ENCODE measurements around the gene FCER1G.

FCER1G gene

DNA sequence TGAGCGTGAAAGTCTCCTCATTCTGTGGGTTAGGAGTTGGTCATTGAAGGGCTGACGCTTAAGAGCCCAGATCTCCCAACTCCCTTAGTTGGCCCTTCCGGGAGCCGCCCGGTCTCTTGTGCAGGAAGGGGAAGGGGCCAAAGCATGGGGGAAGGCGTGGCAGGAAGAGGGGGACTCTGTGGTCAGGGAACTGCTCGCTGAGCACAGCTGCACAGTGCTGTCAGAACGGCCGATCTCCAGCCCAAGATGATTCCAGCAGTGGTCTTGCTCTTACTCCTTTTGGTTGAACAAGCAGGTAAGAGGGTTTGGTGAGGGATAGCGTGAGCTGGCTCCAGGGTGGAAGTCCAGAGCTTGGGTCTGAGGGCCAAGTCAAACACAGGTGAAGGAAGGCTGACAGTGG is at the start of gene FCER1G:
Gene FCER1G, plus strand, starts transcription at position 220 of the 400 bp plus-strand sequence. Its CDS starts 27 bp downstream, at position 247.
- TF ChIP-seq, protein P1, sequence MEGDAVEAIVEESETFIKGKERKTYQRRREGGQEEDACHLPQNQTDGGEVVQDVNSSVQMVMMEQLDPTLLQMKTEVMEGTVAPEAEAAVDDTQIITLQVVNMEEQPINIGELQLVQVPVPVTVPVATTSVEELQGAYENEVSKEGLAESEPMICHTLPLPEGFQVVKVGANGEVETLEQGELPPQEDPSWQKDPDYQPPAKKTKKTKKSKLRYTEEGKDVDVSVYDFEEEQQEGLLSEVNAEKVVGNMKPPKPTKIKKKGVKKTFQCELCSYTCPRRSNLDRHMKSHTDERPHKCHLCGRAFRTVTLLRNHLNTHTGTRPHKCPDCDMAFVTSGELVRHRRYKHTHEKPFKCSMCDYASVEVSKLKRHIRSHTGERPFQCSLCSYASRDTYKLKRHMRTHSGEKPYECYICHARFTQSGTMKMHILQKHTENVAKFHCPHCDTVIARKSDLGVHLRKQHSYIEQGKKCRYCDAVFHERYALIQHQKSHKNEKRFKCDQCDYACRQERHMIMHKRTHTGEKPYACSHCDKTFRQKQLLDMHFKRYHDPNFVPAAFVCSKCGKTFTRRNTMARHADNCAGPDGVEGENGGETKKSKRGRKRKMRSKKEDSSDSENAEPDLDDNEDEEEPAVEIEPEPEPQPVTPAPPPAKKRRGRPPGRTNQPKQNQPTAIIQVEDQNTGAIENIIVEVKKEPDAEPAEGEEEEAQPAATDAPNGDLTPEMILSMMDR (IDR thresholded peaks at IDR 0.05) = no peak

DNA sequence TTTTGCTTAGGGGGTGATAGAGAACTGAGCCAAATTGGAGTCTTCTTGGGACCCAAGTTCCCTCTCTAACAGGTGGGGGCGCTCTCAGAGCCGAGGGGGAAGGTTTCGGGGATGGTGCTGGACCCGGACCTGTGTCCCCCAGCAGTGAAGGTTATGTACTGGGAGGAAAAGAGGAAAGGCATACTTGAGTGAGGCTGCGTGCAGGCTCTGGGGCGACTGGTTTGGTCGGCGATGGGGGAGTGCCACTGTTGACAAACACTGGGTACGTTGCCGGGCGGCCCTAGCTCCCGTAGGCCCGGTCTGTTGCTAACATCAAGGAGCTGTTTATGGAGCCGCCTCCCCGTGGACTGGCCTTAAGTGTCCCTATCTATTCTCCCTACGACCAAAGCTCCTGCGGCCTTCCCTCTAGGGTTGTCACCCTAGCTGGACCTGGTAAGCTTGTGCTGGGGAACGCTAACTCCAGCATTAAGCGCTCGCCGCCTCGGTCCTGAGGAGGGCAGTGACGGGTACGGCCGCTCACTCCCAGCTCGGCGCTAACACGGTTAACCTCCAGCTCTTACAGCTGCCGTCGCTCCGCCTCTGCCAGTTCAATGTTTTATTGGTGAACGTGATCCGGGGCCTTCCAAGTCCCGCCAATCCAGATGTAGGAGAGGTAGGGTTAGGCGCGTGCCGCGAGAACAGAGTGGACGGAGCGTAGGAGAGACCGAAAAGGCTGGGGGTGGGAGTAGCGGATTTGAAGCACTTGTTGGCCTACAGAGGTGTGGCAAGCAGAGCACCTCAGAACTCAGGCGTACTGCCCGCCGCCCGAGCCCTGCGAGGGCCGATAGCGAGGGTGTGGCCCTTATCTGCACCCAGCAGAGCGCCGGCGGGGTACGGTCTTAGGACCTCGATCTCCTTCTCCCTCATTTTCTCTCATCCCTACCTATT is 49.1 kb upstream of the FCER1G start, which contains the start of gene PPOX:
Gene PPOX, plus strand, starts transcription at position 685 of the 927 bp plus-strand sequence. CDS start 422 bp downstream, outside the sequence.
- TF ChIP-seq, protein P1 (IDR thresholded peaks at IDR 0.05) = peak; percentile 54; the same call in 1 of the 2 replicates

DNA sequence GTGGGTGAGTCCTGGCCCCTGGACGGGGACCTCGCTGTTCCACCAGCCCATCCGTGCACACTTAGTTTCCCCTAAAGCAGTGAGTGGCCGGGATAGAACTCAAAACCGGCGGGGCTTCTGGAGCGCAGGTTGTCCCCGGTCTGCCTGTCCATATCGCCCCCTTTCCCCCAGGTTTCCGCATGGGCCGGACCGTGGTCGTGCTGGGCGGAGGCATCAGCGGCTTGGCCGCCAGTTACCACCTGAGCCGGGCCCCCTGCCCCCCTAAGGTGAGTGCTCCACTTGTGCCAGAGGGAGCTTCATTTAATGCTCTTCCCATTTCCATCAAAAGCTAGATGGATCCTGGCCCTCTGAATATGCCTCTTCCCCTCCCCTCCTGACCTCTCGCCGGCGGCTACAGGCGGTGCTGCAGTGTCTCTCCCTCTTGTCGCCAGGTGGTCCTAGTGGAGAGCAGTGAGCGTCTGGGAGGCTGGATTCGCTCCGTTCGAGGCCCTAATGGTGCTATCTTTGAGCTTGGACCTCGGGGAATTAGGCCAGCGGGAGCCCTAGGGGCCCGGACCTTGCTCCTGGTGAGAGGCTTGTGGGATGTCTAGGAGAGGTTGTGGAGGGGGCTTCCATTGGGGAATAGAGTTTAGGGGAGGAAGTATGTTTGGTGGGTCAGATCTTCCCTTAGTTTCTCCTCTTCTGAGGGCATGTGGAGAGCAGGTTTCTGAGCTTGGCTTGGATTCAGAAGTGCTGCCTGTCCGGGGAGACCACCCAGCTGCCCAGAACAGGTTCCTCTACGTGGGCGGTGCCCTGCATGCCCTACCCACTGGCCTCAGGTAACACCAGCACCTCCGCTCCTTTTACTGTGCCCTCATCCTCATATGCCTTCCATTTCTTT is 48.2 kb upstream of the FCER1G start:
- TF ChIP-seq, protein P1 (IDR thresholded peaks at IDR 0.05) = no peak

DNA sequence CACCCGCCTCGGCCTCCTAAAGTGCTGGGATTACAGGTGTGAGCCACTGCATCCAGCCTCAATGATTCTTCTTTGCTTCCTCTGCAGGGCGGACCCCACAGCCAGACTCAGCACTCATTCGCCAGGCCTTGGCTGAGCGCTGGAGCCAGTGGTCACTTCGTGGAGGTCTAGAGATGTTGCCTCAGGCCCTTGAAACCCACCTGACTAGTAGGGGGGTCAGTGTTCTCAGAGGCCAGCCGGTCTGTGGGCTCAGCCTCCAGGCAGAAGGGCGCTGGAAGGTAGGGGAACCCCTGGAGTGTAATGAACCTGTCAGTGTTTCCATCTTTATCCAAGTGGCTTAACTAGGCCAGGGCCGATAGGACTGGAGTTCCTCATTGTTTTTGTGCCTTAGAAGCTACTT is 46.2 kb upstream of the FCER1G start:
- TF ChIP-seq, protein P1 (IDR thresholded peaks at IDR 0.05) = no peak

DNA sequence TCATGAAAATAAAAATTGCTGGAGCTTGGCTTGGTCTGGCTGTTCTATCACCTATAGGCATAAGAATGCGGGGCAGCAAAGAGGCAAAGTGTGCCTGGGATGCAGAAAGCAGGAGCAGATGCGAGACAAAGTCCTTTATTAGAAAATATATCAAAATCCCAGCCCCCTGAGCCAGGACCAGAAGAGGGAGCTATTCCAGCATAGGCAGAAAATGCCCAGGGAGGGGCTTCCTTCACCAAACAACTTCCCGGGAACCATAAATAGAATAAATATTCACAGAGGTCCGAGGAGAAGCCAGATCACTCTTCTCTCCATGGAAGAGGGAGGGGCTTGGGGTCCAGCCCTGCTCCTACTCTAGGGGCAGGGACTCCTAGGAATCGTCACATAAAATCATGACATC is 43.9 kb upstream of the FCER1G start:
- TF ChIP-seq, protein P1 (IDR thresholded peaks at IDR 0.05) = no peak; the same call in 1 of the 2 replicates

DNA sequence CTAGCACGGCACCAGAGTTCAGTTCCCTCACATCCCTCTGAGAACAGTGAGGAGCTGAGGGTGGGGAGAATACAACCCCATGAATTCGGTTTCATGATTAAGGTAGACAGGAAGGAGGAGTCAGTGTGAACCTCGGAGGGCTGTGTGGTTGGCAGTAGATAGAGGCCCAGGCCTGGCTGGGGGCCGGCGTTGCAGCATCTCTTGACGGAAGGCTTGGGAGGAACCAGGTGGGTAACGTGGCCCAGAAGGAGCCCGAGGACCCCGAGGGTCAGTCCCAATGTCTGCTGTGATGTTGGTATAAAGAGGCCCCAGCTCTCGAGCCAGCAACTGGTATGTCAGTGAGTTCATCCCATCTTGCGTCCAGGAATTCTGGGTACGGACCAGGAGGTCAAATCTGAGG is 43.4 kb upstream of the FCER1G start:
- TF ChIP-seq, protein P1 (IDR thresholded peaks at IDR 0.05) = no peak

DNA sequence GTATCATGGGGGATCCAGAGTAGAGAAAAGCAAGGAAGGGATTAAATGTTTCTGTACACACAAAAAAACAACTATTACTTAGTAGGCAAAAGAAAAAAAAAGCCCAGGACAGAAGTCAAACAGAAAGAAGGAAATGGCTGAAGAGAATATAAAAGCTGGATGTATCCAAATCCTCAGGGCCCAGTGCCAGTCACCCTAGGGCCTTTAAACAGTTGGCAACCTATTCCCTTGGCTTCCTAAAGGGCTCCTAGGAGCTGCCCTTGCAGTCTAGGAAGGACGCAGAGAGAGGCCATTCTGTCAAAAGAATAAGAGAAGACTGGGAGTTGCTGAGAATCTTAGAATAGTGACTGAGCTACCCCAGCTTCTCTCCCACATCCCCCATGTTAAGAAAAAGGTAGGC is 42.7 kb upstream of the FCER1G start:
- TF ChIP-seq, protein P1 (IDR thresholded peaks at IDR 0.05) = no peak
